Measurements from ENCODE around the gene TWIST1. TPM values are rescaled to one million over a fixed set of nuclear protein-coding genes. Genes with fewer than 3 reads are reported as not detected.

TWIST1 gene
- total and polyA plus RNA-seq, 2 of the 13 experiments (the other 11 are each of a cell fraction or from before 2014, with no cell fraction given): not detected

DNA sequence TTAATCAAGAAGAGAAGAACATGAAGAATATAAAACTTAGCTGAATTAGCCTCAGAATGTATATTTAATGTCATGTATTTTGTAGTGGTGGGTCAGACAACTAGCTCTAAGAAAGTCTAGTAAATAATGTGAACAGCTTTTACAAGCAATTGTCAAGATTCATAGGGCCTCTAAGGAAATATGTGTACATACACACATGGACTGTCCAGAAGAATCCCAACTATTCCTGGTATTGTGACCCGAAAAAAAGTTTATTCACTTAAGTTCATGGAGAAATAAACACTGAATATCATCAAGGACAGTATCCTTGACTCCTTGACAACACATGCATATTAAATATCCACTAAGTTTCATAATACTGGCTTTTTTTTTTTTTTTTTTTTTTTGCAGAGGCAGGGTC is 11.4 kb upstream of the TWIST1 start:
- BruUV-seq (replicated peaks): no TSS peak
- no peaks in the 10 kb centered on the region for H3K79me2 ChIP-seq (ENCODE audit: insufficient read depth, low read length)
- DNase-seq (ENCODE audit: low spot score) (no peak), ATAC-seq (no peak), FAIRE-seq (no peak)
- no peak overlapping the region for H3K27ac ChIP-seq (ENCODE audit: extremely low read length, insufficient read depth, low read length)
- H3K9ac ChIP-seq (ENCODE audit: insufficient read depth, low read depth, low read length): no peak overlapping the region
- H3K27me3 ChIP-seq (ENCODE audit: control insufficient read depth in 1 of 2, insufficient read depth in 2 of 2, low read length in 2 of 2): no peaks in the 10 kb centered on the region
- 0% methylated on average over 1 of the region's 1 CpG for WGBS (ENCODE audit: low lambda C conversion rate)
- no peaks in the 10 kb centered on the region for H3K36me3 ChIP-seq (replicated peaks in 1 of 2; ENCODE audit: control insufficient read depth in 1 of 2, insufficient read depth in 2 of 2, low read length in 2 of 2)
- no peak for TF ChIP-seq ZNF280D (CRISPR knock-in tag; IDR thresholded peaks at IDR 0.05)
- TF ChIP-seq NFKBIZ (CRISPR knock-in tag; IDR thresholded peaks at IDR 0.05): no peak
- no peak for TF ChIP-seq CERS6 (CRISPR knock-in tag; IDR thresholded peaks at IDR 0.05)
- TF ChIP-seq, protein P1, sequence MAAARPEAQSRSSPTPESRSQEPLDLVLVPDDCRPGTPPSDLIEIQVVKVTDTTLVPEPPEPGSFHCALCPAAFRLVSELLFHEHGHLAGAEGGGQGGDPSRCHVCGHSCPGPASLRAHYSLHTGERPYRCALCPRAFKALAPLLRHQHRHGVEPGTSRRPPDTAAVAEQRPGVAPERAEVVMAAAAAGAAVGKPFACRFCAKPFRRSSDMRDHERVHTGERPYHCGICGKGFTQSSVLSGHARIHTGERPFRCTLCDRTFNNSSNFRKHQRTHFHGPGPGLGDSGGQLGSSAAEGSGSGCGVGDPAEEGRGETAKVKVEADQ (CRISPR knock-in tag; IDR thresholded peaks at IDR 0.05; ENCODE audit: borderline replicate concordance): no peak
- TF ChIP-seq ATF6 (CRISPR knock-in tag; conservative IDR thresholded peaks at IDR 0.05): no peak
- TF ChIP-seq KLF16 (CRISPR knock-in tag; IDR thresholded peaks at IDR 0.05): no peak
- no peak for TF ChIP-seq ZNF512B (CRISPR knock-in tag; IDR thresholded peaks at IDR 0.05; ENCODE audit: borderline replicate concordance)
- TF ChIP-seq AGO2 (optimal IDR thresholded peaks at IDR 0.05; ENCODE audit: low read depth, low read length): no peak
- no peak for TF ChIP-seq ERF (CRISPR knock-in tag; IDR thresholded peaks at IDR 0.05)
- in situ Hi-C loops (cut with HindIII; ENCODE audit: extremely low pct_ligation_motif_present, low pct_unique_long_range_greater_than_20kb) (no loop called here), intact Hi-C loops (cut with micrococcal nuclease; ENCODE audit: unreplicated experiment) (no loop called here)
- POLR2A ChIA-PET: interaction anchor here (0.7 kb wide), 1 partner anchor 31 kb away, joined by 3 read pairs; no protein-coding TSS in a partner anchor
- H3K9me3 ChIP-seq (ENCODE audit: low read length): peaks cover 21% of the 10 kb centered on the region
- no peaks in the 10 kb centered on the region for H3K4me1 ChIP-seq (ENCODE audit: insufficient read depth, low read length)
- no peak overlapping the region for H2AFZ ChIP-seq (ENCODE audit: low read length)
- H4K20me1 ChIP-seq (ENCODE audit: insufficient read depth, low read length): no peaks in the 10 kb centered on the region
- H3K4me2 ChIP-seq (ENCODE audit: low read depth, low read length): no peak overlapping the region
- no peak overlapping the region for H3K4me3 ChIP-seq (replicated peaks in 1 of 3; ENCODE audit: insufficient read depth in 1 of 3, low read depth in 2 of 3, low read length in 3 of 3)
- CTCF ChIA-PET (ENCODE audit: low intra/inter-chr PET ratio, low total read pairs): no interaction called here

Data from HepG2 (cell line).